HG03439 (cell line): ENCODE data around the gene DGKD.

Experiments used
- ATAC-seq: cut with Tn5 transposase; IDR thresholded peaks from one replicate; pipeline ENCODE4 v1.9.1; 2021; ENCODE audit warnings: mild to moderate bottlenecking, moderate library complexity; ENCODE audit not compliant: unreplicated experiment

The DGKD gene

DNA sequence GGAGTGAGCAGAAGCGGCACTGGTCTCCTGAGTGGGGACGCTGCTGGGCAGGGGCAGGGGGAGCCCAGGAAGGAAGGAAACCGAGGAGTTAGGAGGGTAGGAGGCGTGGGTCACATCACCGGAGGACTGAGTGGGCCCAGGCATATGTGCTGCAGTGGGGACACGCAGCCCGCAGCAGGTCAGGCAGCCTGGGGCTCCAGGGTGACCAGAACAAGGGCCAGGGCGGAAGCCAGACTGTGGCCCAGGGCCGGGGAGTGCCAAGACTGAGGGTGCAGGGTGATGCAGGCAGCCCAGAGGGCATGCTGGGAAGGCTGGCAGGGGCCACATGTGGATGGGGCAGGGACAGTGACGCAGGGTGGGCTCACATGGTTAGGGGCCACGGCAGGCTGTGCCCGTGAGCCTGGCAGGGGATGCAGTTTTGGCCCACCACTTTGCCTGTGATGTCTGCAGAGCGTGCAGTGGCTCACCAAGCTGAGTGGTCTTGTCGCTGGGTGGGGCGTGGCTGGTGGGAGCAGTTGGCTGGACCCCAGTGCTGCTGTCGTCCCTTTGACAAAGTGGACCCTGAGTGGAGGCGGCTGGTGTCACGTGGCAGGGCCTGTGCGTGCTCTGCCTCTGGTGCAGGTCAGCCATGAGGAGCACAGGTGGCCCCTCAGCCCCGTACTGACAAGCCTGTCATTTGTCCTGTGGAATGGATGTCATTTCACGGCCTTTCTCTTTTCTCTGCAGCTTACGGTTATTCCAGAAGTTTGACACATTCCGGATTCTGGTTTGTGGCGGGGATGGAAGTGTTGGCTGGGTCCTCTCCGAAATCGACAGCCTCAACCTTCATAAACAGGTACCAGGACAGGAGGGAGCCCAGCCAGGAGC lies 87.1 kb downstream of the DGKD start:
- no peak for ATAC-seq

DNA sequence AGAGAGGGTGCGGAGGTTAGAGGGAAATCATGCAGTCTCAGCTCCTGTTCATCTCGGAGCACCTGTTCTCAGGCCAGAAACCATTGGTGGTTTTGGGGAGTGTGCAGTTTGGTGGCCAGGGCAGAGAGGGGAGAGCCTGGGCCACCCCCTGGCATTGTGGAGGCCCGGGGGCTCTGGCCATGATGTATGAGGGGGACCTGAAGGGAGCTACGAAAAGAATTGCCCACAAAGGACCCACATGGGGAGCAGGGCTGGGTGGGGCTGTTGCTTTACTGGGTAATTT lies 87.7 kb downstream of the DGKD start:
- no peak for ATAC-seq

- ATAC-seq: no peak
Observed at GRCh38 chr2:233443511-233444183, 89.4 kb downstream of the DGKD start.

GRCh38 chr2:233444501-233444900 lies 90.2 kb downstream of the DGKD start:
- no peak for ATAC-seq

DNA sequence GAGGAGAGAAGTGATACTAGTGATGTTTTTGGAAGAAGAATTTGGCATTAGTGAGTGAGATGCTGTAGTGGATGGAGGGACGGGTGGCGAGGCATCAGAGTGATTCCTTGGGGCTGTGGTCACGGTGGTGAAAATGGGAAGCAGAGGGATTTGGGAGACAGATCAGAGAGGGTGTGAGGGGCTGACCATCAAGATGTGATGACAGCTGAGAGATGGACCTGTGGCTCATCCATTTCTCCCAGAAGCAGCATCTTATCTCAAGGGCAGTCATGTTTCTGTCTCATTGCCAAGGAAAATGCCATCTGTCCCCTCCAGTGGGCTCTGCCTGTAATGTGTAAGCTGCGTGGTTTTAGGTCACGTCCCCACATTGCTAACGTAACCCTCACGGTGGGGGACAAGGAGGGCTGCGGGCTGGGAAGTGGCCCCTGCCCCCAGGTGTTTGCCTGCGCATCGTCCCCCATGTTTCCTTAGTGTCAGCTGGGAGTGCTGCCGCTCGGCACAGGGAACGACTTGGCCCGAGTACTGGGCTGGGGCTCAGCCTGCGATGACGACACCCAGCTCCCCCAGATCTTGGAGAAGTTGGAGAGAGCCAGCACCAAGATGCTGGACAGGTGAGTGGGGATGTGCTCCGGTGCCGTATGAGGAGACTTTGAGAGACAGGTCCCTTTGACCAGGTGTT lies 91.0 kb downstream of the DGKD start:
- no peak for ATAC-seq

GRCh38 chr2:233446121-233446520 lies 91.8 kb downstream of the DGKD start:
- ATAC-seq: no peak

GRCh38 chr2:233446606-233447305 lies 92.5 kb downstream of the DGKD start:
- ATAC-seq: no peak

DNA sequence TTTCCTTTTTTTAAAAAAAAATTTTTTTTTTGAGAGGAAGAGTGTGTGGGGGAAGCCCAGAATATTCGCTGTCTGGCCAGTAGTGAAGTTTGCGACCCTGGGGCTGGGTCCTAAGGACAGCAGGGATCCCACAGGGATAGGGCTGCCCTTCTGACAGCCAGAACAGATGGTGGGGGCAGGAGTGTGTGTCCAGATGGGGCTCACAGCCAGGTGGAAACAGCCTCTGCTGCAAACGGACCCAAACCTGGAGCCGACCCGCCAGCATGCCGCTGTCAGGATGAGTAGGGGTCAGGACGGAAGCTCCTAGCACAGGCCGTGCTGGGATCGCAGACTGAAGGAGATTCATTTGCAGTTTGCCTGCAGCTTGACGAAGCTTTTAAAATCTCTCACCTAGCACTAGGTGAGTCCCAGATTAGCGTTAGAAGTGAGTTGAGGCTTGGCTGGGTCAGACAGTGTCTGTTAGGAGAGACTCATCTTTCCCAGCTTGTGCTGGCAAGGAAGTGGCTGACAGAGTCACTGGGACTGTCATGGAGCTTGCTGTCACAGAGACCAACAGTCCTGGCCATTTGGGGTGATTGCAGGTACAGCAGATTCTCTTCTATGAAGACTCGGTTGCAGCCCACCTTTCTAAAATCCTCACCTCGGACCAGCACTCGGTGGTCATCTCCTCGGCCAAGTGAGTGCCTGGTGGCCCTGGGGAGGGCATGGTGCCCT lies 93.4 kb downstream of the DGKD start:
- ATAC-seq: no peak

DNA sequence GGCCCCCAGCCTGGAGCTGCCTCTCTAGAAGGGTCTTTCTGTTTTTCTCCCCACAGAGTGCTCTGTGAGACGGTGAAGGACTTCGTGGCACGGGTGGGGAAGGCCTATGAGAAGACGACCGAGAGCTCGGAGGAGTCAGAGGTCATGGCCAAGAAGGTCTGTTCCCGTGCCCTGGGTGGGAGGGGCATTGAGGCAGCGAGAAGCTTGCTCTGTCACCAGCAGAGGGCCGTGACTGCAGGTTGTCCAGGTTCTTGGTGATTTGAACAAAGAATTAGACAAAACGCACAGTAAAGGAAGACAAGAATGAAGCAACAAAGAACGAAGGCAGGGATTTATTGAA lies 93.9 kb downstream of the DGKD start:
- ATAC-seq: no peak

GRCh38 chr2:233448575-233448974 lies 94.3 kb downstream of the DGKD start:
- no peak for ATAC-seq

- ATAC-seq: no peak
Observed at GRCh38 chr2:233449081-233449901, 95.0 kb downstream of the DGKD start.

DNA sequence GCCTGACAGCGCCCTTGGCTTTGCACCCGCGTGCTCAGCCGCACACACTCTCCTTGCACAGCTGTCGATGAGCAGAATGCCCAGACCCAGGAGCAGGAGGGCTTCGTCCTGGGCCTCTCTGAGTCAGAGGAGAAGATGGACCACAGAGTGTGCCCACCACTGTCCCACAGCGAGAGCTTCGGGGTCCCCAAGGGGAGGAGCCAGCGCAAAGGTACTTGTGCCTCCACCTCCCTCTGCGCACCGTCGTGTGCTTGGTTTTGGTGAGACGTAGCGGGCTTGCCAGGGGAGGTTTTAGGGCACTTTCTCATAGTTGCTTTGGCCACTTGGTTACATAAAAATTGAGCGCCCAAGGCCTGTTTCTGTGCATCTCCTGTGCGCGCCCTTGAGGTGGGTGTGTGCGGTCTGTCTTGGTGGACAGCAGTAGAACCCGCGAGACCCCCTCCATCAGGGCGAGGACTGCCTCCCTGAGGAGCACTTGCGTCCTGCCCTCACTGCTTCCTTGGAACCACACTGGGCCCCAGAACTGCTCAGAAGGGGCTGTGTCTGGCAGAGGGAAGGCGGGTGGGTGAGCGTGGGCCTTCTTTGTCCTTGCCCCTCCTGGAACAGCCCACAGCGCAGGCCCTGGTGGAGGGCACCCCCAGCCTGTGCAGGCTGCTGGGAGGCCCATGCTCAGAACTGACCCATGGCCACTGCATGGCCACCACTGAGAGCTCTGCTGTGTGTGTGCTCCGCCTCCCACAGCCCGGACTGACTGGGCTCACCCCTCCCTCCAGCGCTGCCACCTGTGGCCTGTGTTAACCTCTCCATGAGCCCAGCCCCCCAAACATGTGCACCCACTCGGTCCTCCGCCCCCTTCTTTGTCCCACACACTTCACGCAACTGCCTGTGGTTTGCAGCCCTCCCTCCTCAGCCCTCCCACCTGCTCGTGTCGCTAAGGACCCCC lies 95.9 kb downstream of the DGKD start:
- no peak for ATAC-seq

DNA sequence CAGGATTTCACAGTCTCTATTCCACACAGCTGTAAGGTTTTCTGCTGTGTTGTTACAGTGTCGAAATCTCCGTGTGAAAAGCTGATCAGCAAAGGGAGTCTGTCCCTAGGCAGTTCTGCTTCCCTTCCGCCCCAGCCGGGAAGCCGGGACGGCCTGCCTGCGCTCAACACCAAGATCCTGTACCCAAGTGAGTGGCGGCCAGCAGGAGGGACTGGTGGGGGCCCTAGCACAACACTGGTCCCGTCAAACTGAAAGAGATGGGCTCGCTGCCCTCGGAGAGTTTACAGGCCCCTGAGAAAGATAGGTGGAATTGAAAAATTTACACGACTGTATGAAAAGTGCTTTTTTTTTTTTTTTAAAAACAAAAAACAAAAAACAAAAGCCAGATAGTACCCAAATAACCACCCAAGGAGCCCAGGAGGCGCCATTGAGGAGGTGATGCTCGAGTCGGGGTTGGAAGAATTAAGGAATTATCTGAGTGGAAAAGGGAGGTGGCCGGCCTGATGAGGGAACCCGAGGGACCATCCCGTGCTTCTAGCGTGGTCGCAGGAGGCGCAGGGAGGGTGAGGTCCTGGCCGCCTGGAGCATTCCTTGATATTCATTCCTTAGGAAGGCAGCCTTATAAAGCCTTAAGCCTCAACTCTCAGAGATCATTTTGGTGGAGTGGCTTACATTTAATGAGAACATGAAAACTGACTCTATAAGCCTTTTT lies 96.7 kb downstream of the DGKD start:
- ATAC-seq: no peak

DNA sequence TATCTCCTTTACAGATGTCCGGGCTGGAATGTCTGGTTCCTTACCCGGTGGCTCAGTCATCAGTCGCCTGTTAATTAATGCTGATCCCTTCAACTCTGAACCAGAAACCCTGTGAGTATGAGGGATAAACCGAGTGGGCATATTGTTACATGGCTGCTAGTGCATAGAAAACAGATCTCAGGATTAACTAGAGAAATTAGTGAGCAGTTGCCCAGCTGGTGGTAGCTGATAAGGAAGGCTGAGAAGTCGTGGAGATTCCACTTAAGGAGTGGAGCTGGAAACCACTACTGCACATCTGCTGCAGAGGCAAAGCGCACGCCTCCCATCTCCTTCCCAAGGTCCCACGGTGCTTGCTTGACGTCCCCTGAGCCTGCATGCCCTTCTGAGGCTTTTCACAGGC lies 97.7 kb downstream of the DGKD start:
- ATAC-seq: no peak

- no peak for ATAC-seq
Observed at GRCh38 chr2:233453111-233453915, 99.0 kb downstream of the DGKD start.

DNA sequence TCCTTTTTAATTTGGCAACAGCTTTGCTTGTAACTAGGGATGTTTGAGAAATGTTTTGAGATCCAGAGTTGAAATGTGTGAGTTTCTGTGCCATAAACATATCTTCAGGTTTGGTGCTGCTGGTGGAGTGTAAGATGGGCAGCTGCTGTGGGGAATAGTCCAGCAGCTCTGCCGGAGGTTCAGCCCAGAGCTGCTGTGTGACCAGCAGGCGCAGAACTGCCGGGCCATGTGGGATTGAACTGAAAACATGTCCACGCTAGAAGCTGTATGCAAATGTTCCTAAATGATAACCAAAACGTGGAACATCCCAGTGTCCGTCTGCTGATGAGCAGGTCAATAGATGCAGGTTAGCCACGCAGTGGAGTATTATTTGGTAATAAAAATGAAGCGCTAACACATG lies 99.6 kb downstream of the DGKD start:
- ATAC-seq: no peak

DNA sequence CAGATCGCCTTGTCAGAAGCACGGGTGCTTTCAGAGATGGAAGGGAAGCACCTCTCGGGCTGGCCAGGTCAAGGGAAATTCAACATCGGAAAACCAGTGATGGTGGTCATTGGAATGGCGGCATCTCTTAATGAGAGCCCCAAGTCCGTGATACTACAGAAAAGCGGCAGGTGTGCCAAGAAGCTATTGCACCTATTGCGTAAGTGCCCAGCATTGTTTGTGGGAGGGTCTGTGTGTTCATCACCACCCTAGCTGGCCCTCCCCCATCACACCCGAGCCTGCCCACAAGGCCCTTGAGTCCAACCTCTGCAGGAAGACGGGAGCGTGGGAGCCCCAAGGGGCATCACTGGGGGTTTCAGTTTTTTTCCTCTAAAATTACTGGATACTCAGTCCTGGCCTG lies 100.7 kb downstream of the DGKD start:
- no peak for ATAC-seq

- ATAC-seq: no peak
Observed at GRCh38 chr2:233455491-233455890, 101.2 kb downstream of the DGKD start.
